HG02759 (cell line): ENCODE results near the gene NFX1.

Experiments
- ATAC-seq: cut with Tn5 transposase; IDR thresholded peaks from one replicate; pipeline ENCODE4 v1.9.1; 2021; ENCODE audit warnings: mild to moderate bottlenecking, moderate library complexity; ENCODE audit not compliant: unreplicated experiment

Gene NFX1

GRCh38 chr9:33415501-33416038 lies 125.3 kb downstream of the NFX1 start:
- no peak for ATAC-seq

GRCh38 chr9:33416996-33417395 lies 126.7 kb downstream of the NFX1 start:
- no peak for ATAC-seq

- no peak for ATAC-seq
Observed at GRCh38 chr9:33418090-33418489, 127.8 kb downstream of the NFX1 start.

GRCh38 chr9:33419708-33420303 lies 129.5 kb downstream of the NFX1 start:
- ATAC-seq: no peak
